ENCODE data around the gene AFG3L2.

The AFG3L2 gene

DNA sequence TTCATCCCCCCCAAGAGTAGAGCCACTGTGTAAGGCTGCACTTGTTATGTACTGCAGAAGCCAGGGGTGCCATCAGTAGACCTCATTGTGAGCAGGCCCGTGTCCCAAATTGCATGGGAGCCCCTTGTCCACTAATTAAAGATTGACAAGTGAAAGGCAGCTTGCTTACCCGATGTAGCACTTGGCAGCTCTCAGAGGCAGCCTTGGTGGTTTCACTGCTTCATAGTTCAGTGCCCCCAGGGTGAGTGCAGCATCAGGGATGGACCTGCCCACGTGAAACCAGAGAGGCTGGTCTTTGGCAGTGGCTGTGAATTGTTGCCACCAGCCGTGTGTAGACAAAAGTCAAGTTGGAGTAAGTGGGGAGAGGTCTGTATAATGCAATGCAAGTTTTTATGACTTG, 55.7 kb downstream of the AFG3L2 start:
- DNase-seq, result no peak

DNA sequence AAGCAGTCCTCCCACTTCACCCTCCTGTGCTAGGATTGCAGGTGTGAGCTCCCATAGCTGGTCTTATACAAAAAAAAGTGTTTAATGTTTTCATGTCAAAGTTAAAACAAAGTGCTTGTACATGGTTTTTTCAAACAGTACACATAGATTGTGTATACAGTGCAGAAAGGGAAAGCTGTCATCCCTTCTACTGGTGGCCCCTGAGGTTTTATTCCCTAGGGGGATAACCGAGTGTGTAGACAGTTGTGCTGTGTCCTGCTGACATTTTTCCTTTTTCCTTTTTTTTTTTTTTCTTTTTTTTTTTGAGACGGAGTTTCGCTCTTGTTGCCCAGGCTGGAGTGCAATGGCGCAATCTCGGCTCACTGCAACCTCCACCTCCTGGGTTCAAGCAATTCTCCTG, 58.2 kb downstream of the AFG3L2 start:
- DNase-seq, result no peak

DNA sequence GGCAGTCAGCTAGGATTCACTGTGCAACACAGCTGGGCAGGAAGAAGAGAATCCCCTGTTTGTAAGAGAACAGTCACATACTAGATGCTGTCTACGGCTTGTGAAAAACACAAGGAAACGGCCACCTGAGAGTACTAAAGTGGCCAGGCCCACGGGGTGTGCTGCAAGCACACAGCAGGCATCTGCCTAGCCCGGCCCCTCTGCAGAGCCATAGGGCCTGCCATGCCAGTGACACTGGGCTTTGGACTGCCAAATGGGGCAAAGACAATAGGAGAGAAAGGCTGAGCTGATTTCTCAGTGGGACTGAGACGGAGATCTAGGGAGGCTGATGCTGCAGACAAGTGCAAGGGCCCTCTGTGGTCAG, 58.7 kb downstream of the AFG3L2 start:
- no peak for DNase-seq

DNA sequence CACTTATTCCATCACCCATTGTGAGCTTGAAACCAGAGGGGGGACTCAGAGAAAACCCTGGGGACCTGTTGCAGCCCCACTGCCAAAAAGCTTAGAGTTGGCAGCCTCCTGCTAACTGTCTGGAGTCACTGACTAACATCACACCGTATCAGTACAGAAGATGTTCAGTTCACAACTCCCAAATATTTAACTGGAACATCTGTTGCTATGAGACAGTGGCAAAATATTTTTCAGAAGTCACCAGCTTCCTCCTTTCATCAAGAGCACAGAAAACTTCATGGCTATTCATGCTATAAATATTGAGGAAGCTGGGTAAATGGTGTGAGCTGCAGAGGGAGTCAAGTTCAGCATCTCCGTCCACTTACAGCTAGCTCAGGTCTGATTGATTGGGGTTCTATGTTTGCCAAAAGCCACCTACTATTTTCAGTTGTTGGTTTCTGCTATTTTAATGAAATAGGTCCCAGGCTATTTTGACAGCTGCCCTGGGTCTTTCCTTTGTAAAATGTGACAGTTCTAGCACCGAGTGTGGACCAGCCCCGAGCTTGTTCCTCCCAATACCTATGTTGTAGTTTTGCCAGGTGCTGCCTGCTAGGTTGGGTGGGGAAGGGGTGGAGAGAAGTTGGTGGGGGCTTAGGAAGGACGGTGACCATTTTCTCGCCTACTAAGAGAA, 59.2 kb downstream of the AFG3L2 start:
- no peak for DNase-seq

DNA sequence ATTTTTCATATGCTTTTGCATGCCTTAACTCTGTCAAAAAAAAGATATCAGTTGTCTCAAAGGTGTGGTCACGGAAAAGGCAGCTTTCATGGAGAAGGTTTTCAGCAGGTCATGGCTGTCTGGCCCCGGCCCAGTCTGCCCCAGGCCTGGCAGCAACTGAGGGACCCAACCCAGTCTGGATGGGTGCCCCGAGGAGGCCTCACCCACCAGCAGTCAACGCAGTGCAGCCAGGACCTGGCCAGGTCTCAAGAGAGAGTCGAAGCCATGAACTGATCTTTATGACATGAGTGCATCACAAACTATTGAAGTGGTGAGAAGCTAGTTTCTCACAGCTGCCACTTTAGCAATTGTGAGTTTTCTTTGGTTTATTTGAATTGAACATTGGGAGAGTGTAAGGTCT, 61.1 kb downstream of the AFG3L2 start:
- DNase-seq, result no peak

DNA sequence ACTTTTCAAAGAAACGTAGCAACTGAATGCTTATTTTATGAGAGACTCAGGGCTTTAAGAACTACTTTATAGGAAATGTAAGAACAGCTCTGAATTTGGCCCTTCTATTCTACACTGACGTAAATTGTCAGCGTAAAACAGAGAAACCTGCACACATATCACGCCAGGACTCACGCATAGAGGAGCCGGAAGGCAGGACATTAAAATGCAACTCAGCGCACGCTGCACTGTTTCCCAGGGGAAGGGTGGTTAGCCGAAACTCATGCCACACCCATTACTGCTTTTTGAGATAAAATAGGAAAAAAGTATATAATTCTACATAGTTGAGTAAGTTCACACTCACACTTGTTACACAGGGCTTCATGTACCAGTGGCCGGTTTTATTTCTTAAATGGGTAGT, 61.5 kb downstream of the AFG3L2 start:
- no peak for DNase-seq

DNA sequence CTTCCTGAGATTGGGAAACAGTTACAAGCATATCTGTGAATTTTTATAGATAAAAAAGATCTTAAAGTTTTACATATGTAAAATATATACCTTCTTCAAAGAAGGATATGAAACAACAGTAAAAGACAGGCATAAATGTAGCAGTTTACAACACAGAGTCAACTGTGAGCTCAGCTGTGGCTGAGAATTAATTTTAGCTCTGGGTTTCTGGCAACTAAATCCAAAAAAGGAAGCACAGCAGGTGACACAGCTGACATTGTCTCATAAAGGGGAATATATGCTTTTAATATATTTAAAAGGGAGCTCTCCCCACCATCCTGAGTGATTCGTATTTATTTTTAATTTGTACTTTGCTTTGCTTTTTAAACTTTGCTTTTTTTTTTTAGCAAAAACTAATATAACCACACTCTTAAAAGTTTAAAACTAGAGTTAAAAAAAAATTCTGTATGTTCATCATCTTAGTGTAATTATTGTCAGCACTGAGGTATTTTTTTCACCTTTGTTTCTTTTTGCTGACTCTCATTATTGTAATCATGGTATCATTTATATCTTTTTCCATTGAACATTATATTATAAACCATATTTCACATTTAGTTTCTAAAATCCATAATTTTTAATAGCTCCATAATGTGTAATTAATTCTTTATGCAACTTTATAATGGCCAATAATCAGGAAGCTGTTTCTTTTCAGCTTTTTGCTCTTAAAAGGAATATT, 62.3 kb downstream of the AFG3L2 start:
- DNase-seq, result no peak

DNA sequence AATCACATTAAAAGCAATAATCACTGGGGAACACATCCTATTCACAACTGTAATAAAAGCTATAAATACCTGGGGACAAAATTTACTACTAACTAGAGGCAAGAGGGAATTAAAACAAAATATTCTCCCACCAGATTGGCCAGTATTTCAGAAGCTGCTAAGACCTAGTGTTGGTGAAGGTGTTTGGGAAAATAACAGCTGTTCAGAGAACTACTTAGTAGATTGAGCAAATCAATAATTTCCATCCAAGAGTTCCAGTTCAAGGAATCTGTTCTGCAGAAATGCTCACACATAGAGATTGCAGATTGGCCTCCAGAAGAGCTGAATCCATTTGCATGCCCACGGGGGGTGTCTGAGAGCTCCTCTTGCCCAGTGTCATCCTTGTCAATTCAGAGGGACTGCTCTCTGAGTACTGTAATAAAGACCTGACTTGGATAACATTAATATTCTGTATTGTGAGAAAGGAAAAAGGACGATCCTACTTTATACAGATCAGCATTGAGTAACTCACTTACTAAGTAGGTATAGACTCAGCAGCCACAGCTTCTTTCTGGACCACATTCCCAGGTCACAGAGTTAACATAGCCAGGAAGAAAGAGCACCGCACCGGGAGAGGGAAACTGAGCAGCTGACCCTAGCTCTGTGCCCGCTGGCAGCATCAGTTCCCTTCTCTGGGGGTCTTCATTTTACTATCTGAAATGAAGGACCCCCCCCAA, 63.3 kb downstream of the AFG3L2 start:
- DNase-seq, result no peak

DNA sequence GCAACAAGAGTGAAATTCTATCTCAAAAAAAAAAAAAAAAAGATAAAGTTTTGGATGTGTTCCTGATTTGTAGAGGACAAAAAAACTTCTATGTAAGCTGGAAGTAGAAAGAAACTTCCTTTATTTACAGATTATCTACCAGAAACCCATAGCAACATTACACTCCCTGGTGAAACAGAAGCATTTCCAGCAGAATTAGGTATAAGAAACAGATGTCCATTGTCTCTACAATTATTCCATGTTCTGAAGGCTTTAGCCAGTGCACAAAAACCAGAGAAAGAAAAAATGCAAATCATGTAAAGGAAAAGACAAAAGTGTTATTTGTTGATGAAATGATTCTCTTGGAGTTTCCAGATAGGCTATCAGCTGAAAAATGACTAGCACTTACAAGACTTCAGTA, 64.1 kb downstream of the AFG3L2 start:
- DNase-seq, result no peak

DNA sequence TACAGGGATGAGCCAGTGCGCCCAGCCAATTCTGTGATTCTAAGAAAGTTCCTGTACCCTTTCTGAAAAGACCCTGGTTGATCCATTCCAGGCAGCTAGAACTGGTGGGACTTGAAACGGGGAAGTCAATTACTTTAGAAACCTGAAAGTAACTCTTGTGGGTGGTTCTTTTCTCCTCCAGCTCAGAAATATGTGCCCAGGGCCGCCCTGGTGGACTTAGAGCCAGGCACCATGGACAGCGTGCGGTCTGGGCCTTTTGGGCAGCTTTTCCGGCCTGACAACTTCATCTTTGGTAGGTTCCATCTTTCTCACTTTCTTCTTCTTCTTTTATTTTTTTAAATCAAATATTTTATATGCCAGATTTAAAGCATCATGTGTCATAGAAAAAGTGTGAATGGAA, 66.3 kb downstream of the AFG3L2 start:
- DNase-seq, result no peak

DNA sequence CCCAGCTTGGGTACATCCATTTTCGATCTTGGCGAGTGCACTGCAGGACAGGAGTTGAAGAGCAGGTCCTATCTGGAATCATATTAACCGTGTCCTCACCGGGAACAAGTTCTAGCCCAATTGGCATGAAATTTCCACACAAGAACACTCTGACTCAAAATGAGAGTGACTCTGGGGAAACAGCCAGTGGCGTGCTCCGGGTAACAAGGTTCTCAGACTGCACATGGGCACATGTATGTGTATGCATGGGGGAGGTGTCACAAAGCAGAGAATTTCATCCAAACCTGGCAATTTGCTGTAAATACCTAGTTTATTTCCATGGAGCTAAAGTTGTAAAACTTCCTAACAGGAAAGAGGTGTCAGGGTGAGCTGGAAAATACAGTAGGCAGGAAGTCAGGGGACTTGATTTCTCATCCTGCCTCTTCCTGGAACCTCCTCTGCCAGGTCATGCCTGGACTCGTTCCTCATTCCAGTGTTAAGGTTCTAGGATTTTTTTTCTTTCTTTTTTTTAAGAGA, 67.3 kb downstream of the AFG3L2 start:
- no peak for DNase-seq

DNA sequence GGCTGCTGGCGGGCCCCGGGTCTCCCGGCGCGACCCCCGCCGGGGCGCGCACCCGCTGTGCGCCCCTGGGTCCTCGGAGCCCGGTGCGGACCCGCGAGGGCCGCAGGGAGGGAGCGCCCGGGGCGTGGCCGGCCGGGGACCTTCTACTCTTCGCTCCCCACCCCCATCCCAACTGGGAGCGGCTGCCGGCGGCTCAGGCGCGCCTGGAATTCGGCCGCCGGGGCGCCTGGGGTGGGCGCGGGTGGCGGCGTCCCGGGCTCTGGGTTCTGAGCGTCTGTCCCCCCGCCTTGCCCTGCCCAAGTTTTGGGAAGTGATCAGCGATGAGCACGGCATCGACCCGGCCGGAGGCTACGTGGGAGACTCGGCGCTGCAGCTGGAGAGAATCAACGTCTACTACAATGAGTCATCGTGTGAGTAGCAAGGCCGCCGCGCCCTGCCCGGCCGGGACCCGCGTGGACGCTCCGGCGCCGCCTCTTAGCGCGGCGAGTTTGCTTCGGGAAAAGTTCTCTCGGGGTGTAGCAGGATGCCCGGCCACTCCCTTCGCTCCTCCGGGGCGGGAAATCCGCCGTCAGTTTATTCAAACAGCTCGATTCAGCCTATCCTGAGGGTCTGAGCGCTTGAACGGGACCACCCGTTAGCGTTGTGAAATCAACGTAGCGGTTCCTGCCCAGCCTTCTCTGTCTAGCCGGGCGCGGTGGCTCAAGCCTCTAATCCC, 68.5 kb downstream of the AFG3L2 start:
- DNase-seq, result peak; percentile 18

DNA sequence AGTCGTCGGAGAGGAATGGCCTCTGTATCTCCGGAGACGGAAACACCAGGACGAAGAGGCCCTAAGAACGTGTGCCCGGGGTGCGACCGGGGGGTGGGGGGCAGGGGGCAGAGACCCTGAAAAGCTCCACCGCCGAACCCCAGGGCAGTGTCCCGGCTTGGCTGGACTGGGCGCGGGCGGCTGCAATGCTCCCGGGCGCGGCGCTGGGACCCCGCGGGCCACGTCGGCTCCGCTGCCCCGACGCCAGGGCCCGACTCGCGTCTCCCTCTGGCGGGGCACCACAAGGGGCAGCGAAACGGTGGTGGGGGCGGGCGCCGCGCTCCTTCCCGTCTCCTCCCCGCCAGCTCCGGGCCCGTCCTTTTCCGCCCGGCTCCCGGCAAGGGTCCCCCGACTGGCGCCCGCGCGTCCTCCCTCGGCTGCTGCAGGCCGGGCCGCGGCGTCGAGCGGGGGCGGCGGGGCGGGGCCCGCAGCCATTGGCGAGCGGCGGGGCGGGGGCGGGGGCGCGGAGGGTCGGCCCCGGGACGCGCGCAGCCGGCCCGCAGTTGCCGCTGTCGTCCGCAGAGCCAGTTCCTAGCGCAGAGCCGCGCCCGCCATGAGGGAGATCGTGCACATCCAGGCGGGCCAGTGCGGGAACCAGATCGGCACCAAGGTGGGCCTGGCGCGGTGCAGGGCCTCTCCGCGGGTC, 69.2 kb downstream of the AFG3L2 start, which contains the start of gene TUBB6:
Gene TUBB6, plus strand, starts transcription at position 541 of the 685 bp plus-strand sequence. Its CDS starts 52 bp downstream, at position 593.
- no peak for DNase-seq

DNA sequence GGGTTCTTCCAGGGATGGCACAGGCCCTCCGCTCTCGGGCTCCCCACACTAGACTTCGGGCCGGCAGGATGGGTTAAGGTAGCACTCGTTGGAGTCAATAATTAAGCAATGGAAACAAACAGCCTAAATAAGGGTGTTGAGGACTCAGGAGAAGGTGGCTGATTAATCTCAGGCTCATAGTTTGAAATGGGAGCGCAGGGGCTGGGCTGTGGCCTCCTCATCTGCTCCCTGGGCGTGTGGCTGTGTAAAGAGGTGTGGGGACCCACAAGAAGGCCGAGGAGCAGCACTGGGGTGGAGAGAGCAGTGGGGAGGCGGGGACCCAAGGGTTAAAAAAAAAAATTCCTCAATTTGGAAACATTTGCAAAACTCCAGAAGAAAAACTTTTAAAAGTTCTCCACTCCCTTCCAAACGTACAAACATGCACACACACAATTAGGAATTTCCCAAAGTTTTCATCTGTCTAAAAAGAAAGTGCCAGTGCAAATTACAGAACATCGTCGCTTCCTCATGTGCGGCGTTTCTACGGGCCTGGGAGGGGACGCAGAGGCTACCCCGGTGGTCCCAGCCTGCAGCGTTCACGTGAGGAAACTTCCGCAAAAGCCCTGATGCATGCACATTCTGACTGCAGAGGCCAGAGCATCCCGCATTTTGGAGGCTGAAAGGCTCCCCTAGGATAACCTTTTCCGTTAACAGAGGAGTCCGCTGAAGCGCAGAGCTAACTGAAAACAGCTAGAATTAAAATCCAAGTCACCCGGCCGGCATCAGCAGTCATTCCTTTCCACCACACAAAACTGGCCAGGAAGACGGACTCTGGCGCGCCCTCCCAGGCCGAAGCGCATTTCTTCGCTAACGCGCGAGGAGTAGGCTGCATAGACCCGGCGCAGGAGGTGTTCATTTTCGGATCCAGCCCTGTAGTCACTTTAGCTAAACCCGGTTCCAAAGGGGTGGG, 70.0 kb downstream of the AFG3L2 start:
- DNase-seq, result no peak

DNA sequence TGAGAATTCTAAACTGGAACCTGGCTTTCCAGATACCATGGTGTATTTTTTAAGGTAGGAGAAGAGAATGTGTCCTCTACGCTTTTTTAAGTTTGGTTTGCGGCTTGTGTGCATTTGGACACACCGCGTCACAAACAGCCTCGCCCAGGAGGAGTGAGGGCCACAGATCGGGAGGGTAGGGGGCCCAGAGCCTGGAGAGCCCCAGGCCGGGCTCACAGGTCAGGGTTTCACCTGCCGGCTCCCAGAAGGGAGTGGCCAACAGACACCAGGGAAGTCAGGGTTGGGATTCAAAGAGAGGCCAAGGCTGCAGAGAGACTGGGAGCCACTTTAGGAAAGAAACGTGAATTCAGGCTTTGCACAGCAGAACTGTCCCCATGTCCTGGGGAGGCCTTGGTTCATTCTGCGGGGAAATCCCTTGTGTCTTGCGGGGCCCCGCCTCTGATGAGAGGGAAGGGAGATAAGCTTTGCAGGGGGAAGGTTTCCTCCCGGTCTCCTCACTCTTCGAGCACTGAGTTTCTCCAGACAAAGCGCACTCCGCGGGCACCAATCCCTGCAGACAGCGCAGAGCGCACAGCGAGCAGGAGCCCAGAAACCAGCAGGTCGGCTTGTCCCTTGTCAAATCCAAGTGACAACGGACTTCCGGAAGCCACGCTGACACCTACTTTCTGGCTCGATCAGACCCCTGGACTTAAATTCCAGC, 70.9 kb downstream of the AFG3L2 start:
- no peak for DNase-seq

DNA sequence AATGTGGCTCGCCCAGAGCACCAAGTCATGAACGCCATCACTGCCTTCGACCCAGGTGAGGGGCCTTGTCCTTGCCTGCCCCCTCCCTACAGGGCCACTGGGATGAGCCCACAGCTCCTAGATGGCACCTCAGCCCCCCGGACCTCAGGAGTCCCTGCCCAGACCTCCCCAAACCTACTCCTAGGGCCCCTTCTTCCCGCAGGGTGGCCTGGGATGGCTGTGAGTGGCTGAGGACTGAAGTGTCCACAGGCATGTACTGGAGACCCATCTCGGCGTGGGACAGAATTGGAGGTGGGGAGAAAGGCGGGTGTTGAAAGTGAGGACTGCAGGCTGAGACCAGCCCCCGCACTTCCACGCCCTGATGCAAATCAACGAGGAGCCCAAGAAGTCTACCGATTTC, 71.8 kb downstream of the AFG3L2 start:
- DNase-seq, result no peak

DNA sequence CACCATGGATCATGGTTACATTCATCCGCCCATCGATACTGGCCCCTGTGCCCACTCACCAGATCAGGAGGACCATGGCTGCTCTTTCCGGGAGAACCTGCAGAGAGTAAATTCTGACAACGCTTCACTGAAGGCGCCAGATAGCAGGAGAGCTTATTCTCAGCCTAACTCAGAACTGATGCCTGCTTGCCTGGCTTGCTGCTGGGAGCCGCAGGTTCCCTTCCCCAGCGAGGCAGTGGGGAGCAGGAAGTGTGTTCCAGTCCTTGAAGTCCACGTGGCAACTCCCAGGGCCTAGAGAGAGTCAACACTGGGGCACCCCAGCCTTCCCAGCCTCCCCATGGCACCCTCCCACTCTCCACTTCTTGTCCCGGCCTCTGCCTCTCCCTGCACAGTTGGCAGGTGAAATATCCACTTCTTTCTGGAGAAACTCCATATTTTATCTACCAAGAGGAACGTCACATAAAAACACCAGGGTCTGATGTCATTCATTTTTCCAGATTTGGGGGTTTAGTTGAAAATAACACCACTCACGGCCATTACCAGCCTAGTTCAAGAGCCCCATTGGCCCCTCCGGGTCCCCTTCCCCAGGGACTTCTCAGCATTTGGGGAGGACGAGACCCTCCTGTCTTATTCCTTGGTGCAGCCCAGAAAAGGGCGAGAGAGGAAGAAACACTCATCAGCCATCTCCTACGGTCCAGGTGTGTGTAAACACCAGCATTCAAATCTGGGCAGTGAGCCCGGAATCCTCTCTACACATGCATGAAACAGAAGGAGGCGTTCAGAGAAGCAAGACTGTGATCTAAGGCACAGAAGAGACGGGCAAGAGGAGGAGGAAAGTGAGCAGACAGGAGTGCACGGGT, 72.4 kb downstream of the AFG3L2 start:
- DNase-seq, result no peak

DNA sequence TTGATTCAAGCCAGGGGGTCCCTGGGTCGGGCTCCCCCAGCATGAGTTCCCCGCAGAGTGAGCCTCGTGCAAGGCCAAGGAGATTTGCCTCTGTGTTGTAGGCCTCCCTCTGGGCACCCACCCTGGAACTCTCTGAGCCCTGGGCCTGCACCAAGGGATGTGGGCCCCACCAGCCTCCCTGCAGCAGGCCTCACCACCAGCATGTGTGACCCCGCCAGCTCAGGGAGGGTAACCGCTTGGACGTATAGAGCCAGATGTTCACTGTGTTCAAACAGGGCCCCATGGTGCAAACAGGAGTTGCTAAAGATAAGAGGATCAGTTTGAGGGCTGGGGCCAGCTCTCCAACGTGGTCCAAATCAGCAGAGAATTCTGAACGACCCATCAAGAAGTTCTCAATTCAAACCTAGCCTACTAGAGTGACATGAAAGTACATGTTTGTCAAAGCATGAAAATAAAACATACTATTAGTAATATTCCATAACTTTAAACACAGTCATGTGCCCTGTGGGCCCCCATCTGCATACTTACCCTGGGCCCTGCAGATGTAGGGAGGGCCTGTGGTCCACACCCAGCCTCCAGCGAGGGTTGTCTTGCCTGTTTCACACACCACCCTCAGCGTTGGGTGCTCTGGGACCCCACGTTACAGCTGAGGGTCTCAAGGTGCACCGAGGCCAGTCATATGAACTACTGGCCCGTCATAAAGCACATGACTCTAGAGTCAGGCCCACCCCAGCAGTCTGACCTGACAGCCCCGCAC, 74.5 kb downstream of the AFG3L2 start:
- no peak for DNase-seq

Data from CD4-positive, alpha-beta T cell treated with Interleukin-21 for 1 hour (primary cell).